OCI-LY3 (cell line): ENCODE data around the gene PCGF1.

ENCODE experiments used
- H2AFZ ChIP-seq: fragments of 200-600, 300-600 bp; shearing (Covaris generic); 2 replicates; pipeline ENCODE4 v1.6.0; 2014; ENCODE audit warnings: antibody characterized with exemption, low read depth, low read length
- H3K27ac ChIP-seq: fragments of 200-600, 300-600 bp; sonication (generic); 2 replicates; pipeline ENCODE4 v1.5.1; 2014; ENCODE audit warnings: mild to moderate bottlenecking, low read length, moderate library complexity, mixed read lengths
- H3K27me3 ChIP-seq: fragments of 200-600, 300-600 bp; sonication (generic); 2 replicates; pipeline ENCODE4 v1.6.1; 2014; ENCODE audit warnings: low read depth, low read length, mixed read lengths
- H3K36me3 ChIP-seq: fragments of 200-600, 300-600 bp; sonication (generic); replicated peaks from 2 replicates; pipeline ENCODE3; 2014; ENCODE audit warnings: low read depth, low read length, mixed read lengths
- H3K4me1 ChIP-seq: fragments of 300-600, 200-600 bp; sonication (generic); 2 replicates; pipeline ENCODE4 v1.6.1; 2014; ENCODE audit warnings: low read length, mixed read lengths
- H3K4me2 ChIP-seq: fragments of 200-600, 300-600 bp; sonication (generic); 2 replicates; pipeline ENCODE4 v1.6.1; 2014; ENCODE audit warnings: low read length, mixed read lengths
- H3K4me3 ChIP-seq: fragments of 300-600, 200-600 bp; sonication (generic); 2 replicates; pipeline ENCODE4 v1.5.1; 2014; ENCODE audit warnings: antibody characterized with exemption, mild to moderate bottlenecking, low read length, moderate library complexity
- H3K79me2 ChIP-seq: fragments of 300-600, 200-600 bp; shearing (Covaris generic); 2 replicates; pipeline ENCODE4 v1.6.1; 2014; ENCODE audit warnings: mild to moderate bottlenecking, low read length, mixed read lengths
- H3K9ac ChIP-seq: fragments of 300-600, 200-600 bp; shearing (Covaris generic); 2 replicates; pipeline ENCODE4 v1.6.0; 2014; ENCODE audit warnings: mild to moderate bottlenecking, low read length, moderate library complexity
- H3K9me3 ChIP-seq: fragments of 200-600, 300-600 bp; shearing (Covaris generic); 2 replicates; pipeline ENCODE4 v1.6.1; 2014; ENCODE audit warnings: low read length, mixed read lengths; ENCODE audit not compliant: insufficient read depth
- H4K20me1 ChIP-seq: fragments of 200-600, 300-600 bp; sonication (generic); 2 replicates; pipeline ENCODE4 v1.6.1; 2016; ENCODE audit warnings: low read length, mixed read lengths; ENCODE audit not compliant: insufficient read depth
- EZH2phosphoT487 ChIP-seq: fragments of 200-600 bp; shearing (Covaris generic); IDR thresholded peaks from 2 replicates; pipeline ENCODE4 v1.6.1; 2018; ENCODE audit warnings: antibody characterized with exemption, mixed run types, low read depth
- TF ChIP-seq, protein P1 (sequence below): fragments of 200-600, 300-600 bp; sonication (generic); IDR thresholded peaks from 2 replicates; pipeline ENCODE4 v1.5.1; 2014; ENCODE audit warnings: antibody characterized with exemption, low read length, low read depth

Gene PCGF1

DNA sequence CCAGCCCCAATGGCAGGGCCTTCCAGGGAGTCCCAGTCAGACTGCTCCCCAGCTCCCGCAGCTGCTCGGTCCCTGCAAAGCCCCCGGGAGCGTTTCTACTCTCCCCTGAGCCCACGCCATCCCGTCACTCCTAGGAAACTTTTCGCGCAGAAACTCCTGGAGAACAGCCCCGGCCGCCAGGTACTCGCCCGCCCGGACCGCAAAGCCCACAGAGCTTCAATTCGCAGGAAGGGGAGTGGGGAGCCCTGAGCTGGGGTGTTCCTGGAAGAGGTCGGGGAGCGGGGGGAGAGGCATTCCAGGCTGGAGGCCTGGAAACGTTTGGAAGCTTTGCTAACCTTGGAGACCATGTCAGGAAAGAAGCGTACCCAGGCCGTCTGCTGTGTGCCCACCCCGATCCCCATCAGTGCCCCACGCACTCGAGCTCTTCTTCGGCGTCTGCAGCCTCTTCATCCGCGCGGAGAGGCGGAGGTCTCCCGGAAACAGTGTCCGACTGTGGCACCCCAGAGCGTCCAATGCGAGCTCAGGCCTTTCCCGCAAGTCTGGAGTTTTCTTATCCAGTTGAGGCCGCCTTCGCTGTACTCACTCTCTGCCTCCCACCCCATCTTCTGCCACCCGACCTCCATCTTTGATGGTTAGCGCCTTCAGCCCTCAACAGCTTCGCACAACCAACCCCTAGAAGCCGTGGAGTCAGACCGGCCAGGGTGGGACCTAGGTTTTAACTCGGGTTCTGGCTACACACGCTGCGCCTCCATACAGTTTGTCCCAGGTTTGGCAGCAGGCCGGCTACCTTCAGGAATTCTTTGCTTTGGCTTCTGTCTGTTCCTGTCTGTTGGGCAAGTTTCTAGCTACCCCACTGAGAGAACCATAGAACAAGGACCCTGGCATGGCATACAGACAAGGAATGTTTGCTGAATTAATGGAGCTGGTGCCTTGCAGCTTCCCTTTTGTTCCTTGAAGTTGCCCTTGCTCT is 3.7 kb downstream of the PCGF1 start:
- no peak for TF ChIP-seq EZH2phosphoT487
- TF ChIP-seq, protein P1, sequence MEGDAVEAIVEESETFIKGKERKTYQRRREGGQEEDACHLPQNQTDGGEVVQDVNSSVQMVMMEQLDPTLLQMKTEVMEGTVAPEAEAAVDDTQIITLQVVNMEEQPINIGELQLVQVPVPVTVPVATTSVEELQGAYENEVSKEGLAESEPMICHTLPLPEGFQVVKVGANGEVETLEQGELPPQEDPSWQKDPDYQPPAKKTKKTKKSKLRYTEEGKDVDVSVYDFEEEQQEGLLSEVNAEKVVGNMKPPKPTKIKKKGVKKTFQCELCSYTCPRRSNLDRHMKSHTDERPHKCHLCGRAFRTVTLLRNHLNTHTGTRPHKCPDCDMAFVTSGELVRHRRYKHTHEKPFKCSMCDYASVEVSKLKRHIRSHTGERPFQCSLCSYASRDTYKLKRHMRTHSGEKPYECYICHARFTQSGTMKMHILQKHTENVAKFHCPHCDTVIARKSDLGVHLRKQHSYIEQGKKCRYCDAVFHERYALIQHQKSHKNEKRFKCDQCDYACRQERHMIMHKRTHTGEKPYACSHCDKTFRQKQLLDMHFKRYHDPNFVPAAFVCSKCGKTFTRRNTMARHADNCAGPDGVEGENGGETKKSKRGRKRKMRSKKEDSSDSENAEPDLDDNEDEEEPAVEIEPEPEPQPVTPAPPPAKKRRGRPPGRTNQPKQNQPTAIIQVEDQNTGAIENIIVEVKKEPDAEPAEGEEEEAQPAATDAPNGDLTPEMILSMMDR: no peak
- Histone ChIP-seq H3K4me1 (peaks cover 22% of the 10 kb centered on the region), H3K9me3 (no peaks in the 10 kb centered on the region), H3K4me3 (peak overlapping the region; percentile 77), H3K9ac (peak overlapping the region; percentile 73), H2AFZ (0 out of 2 replicates have a peak overlapping the region, but pooled peaks have one; percentile 39), H4K20me1 (no peaks in the 10 kb centered on the region), H3K4me2 (peak overlapping the region; percentile 72), H3K27ac (no peak overlapping the region), H3K27me3 (no peaks in the 10 kb centered on the region), H3K36me3 (peaks cover 13% of the 10 kb centered on the region), H3K79me2 (peaks cover 11% of the 10 kb centered on the region)

DNA sequence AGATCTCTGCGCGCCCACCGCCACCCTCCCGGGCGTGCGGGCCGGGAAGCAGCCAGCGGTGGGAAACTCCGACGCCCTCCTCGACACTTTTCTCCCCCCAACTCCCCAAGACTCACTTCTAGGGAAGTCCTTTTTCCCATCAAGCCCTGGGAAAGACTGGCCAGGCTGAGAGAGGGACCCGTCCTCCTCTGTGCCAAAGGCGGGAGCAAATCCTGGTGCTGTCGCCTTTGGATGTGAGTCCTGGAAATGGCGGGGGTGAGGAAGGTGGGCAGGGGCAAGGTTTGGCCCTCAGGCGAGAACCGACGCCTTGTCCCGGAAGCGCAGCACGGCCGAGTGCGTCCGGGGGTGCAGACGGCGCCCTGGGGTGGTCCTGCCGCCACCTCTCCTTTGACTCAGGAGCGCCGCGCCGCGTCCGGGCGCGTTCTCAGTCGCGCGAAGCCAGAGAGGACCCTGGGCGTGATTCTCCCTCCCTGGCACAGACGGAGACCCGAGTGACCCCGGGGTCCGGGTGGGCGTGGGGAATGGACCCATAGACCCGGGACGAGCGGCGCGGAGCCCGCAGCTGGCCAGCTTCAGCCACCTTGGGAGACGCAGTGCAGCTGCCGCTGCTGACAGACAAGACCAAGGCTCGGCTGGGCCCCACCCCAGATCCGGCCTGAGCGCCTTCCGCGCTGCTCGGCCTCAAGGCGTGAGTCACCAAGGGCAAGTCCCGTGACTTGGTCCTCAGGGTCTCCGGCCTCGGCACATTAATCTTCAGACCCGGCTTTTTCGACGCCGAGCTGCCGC is 4.6 kb downstream of the PCGF1 start:
- no peak for TF ChIP-seq EZH2phosphoT487
- TF ChIP-seq, protein P1: no peak; the same call in 1 of the 2 replicates
- peaks cover 16% of the 10 kb centered on the region; the same call in 1 of the 2 replicates for H3K4me1 ChIP-seq
- no peaks in the 10 kb centered on the region for H3K9me3 ChIP-seq
- H3K27me3 ChIP-seq: no peaks in the 10 kb centered on the region
- peak overlapping the region; percentile 39; the same call in 1 of the 2 replicates for H2AFZ ChIP-seq
- H3K27ac ChIP-seq: no peak overlapping the region
- peaks cover 13% of the 10 kb centered on the region for H3K36me3 ChIP-seq
- H3K4me3 ChIP-seq: peak overlapping the region; percentile 77
- peak overlapping the region; percentile 73 for H3K9ac ChIP-seq
- H4K20me1 ChIP-seq: no peaks in the 10 kb centered on the region
- H3K4me2 ChIP-seq: peak overlapping the region; percentile 72
- peaks cover 11% of the 10 kb centered on the region for H3K79me2 ChIP-seq

DNA sequence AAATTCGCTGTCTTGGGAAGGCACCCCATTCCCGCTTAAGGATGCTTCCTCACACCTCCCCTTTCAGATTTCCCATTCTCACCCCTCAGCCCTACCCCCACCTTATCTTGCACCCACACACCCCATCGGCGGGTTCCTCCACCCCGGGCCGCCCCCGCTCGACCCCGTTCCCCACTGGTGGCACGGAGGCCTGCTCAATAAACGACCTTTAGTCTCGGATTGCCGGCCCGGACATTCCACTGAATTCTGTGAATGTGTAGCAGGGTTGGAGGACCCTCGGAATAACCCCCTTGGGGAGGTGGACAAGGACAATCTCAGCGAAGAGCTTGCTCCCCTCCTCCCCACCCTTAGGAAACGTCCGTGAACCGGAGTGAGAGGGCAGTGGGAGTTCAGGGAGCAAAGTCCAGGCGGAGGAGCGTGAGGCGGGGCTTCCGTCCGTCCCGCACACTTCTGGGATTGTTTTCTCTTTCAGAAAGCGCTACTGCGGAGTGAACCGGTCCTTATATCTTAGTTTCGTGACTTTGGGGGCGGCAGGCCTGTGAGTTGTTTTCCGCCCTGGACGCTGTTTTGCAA is 5.3 kb downstream of the PCGF1 start:
- peak overlapping the region; percentile 72 for H3K4me2 ChIP-seq
- no peak overlapping the region for H3K27ac ChIP-seq
- no peak for TF ChIP-seq EZH2phosphoT487
- TF ChIP-seq, protein P1: no peak
- H3K9ac ChIP-seq: peak overlapping the region; percentile 73
- peak overlapping the region; percentile 77 for H3K4me3 ChIP-seq
- 0 out of 2 replicates have a peak overlapping the region, but pooled peaks have one; percentile 39 for H2AFZ ChIP-seq
- peaks cover 16% of the 10 kb centered on the region; the same call in 1 of the 2 replicates for H3K4me1 ChIP-seq
- no peaks in the 10 kb centered on the region for H3K27me3 ChIP-seq
- H3K79me2 ChIP-seq: peaks cover 11% of the 10 kb centered on the region
- H4K20me1 ChIP-seq: no peaks in the 10 kb centered on the region
- H3K36me3 ChIP-seq: peaks cover 13% of the 10 kb centered on the region
- H3K9me3 ChIP-seq: no peaks in the 10 kb centered on the region
